OCI-LY1 (cell line): ENCODE results near the gene COPA.

Experiments
- H2AFZ ChIP-seq: fragments of 200-600 bp; sonication (generic), shearing (Covaris generic); 2 replicates; pipeline ENCODE4 v1.6.0; 2014; ENCODE audit warnings: antibody characterized with exemption, mild to moderate bottlenecking, low read length
- H3F3A ChIP-seq: fragments of 200-600 bp; sonication (generic), shearing (Covaris generic); 2 replicates; pipeline ENCODE4 v1.6.0; 2014; ENCODE audit warnings: mild to moderate bottlenecking, antibody characterized with exemption, low read length, moderate library complexity; ENCODE audit not compliant: insufficient read depth
- H3K27ac ChIP-seq: fragments of 200-600 bp; sonication (generic); 2 replicates; pipeline ENCODE4 v1.5.1; 2014; ENCODE audit warnings: low read length, mixed run types, mild to moderate bottlenecking, low read depth; ENCODE audit not compliant: poor library complexity, severe bottlenecking
- H3K27me3 ChIP-seq: fragments of 200-600 bp; sonication (generic); 2 replicates; pipeline ENCODE4 v1.6.0; 2014; ENCODE audit warnings: antibody characterized with exemption, mild to moderate bottlenecking, low read length, moderate library complexity; ENCODE audit not compliant: insufficient read depth
- H3K36me3 ChIP-seq: fragments of 200-600 bp; sonication (generic); 2 replicates; pipeline ENCODE4 v1.6.1; 2014; ENCODE audit warnings: mild to moderate bottlenecking, antibody characterized with exemption, low read length, moderate library complexity, mixed read lengths; ENCODE audit not compliant: insufficient read depth
- H3K4me1 ChIP-seq: fragments of 200-600 bp; sonication (generic); 2 replicates; pipeline ENCODE4 v1.5.1; 2014; ENCODE audit warnings: mild to moderate bottlenecking, low read length, moderate library complexity; ENCODE audit not compliant: insufficient read depth, severe bottlenecking
- H3K4me2 ChIP-seq: fragments of 200-600 bp; sonication (generic), shearing (Covaris generic); 2 replicates; pipeline ENCODE4 v1.6.1; 2014; ENCODE audit warnings: low read length
- H3K4me3 ChIP-seq: fragments of 200-600 bp; sonication (generic); 2 replicates; pipeline ENCODE4 v1.5.1; 2014; ENCODE audit warnings: low read length, low read depth, mild to moderate bottlenecking, mixed read lengths; ENCODE audit not compliant: poor library complexity, severe bottlenecking
- H3K79me2 ChIP-seq: fragments of 200-600 bp; shearing (Covaris generic); 2 replicates; pipeline ENCODE4 v1.6.1; 2016; ENCODE audit warnings: mixed run types, low read length, mixed read lengths; ENCODE audit not compliant: insufficient read depth
- H3K9ac ChIP-seq: fragments of 200-600 bp; sonication (generic), shearing (Covaris generic); 2 replicates; pipeline ENCODE4 v1.6.1; 2014; ENCODE audit warnings: mild to moderate bottlenecking, low read length, mixed read lengths
- H3K9me2 ChIP-seq: fragments of 200-600 bp; sonication (generic), shearing (Covaris generic); 2 replicates; pipeline ENCODE4 v1.6.1; 2014; ENCODE audit warnings: low read depth, mild to moderate bottlenecking, low read length, mixed read lengths
- H3K9me3 ChIP-seq: fragments of 200-600 bp; shearing (Covaris generic); 2 replicates; pipeline ENCODE4 v1.6.1; 2014; ENCODE audit warnings: low read length, mixed read lengths
- H4K20me1 ChIP-seq: fragments of 200-600 bp; sonication (generic), shearing (Covaris generic); 2 replicates; pipeline ENCODE4 v1.6.0; 2016; ENCODE audit warnings: mild to moderate bottlenecking, low read length; ENCODE audit not compliant: insufficient read depth
- EZH2 ChIP-seq: fragments of 200-600 bp; sonication (generic), shearing (Covaris generic); IDR thresholded peaks from 2 replicates; pipeline ENCODE4 v1.8.0; 2017; ENCODE audit warnings: borderline replicate concordance, mixed run types, mild to moderate bottlenecking, antibody characterized with exemption, low read length, moderate library complexity, mixed read lengths
- TF ChIP-seq, protein P1 (sequence below): fragments of 200-600 bp; sonication (generic), shearing (Covaris generic); IDR thresholded peaks from 2 replicates; pipeline ENCODE4 v1.5.1; 2017; ENCODE audit warnings: mild to moderate bottlenecking, antibody characterized with exemption, low read length, moderate library complexity, mixed read lengths

COPA gene

DNA sequence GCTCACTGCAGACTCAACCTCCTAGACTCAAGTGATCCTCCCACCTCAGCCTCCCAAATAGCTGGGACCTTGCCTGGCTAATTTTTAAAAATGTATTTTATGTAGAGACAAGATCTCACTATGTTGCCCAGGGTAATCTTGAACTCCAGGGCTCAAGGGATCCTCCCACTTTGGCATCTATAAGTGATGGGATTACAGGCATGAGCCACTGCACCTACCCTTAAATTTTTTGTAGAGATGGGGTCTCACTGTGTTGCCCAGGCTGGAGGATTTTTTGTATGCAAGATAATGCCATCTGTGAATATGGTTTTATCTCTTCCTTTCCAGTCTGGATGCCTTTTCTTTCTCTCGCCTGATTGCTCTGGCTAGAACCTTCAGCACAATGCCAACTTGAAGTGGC is 72.0 kb downstream of the COPA start:
- Histone ChIP-seq H3K36me3 (no peaks in the 10 kb centered on the region), H2AFZ (no peak overlapping the region), H3K4me1 (no peaks in the 10 kb centered on the region), H3K4me3 (no peak overlapping the region), H3K79me2 (no peaks in the 10 kb centered on the region), H3K4me2 (no peak overlapping the region), H3K27me3 (no peaks in the 10 kb centered on the region), H3K9me2 (no peaks in the 10 kb centered on the region), H4K20me1 (no peaks in the 10 kb centered on the region), H3K27ac (no peak overlapping the region), H3F3A (no peaks in the 10 kb centered on the region), H3K9me3 (no peaks in the 10 kb centered on the region), H3K9ac (no peak overlapping the region)
- TF ChIP-seq, protein P1, sequence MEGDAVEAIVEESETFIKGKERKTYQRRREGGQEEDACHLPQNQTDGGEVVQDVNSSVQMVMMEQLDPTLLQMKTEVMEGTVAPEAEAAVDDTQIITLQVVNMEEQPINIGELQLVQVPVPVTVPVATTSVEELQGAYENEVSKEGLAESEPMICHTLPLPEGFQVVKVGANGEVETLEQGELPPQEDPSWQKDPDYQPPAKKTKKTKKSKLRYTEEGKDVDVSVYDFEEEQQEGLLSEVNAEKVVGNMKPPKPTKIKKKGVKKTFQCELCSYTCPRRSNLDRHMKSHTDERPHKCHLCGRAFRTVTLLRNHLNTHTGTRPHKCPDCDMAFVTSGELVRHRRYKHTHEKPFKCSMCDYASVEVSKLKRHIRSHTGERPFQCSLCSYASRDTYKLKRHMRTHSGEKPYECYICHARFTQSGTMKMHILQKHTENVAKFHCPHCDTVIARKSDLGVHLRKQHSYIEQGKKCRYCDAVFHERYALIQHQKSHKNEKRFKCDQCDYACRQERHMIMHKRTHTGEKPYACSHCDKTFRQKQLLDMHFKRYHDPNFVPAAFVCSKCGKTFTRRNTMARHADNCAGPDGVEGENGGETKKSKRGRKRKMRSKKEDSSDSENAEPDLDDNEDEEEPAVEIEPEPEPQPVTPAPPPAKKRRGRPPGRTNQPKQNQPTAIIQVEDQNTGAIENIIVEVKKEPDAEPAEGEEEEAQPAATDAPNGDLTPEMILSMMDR = no peak
- no peak for TF ChIP-seq EZH2

DNA sequence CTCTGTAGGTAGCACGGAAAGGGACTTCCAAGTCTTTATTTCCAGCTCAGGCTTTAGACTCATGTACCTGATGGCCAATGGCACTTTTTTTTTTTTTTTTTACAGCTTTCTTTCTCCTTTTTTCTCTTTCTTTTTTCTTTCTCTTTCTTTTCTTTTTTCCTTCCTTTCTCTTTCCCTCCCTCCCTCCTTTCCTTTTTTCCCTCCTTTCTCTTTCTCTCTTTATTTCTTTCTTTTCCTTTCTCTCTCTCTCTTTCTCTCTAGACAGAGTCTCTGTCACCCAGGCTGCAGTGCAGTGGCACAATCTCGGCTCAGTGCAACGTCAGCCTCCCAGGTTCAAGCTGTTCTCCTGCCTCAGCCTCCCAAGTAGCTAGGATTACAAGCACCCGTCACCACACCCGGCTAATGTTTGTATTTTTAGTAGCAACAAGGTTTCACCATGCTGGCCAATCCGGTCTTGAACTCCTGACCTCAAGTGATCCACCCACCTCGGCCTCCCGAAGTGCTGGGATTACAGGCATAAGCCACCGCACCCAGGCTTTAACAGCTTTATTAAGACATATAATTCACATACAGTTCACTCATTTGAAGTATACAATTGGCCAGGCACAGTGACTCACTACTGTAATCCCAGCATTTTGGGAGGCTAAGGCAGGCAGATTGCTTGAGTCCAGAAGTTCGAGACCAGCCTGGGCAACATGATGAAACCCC is 75.6 kb downstream of the COPA start:
- H3K9ac ChIP-seq = no peak overlapping the region
- H3K9me2 ChIP-seq = no peaks in the 10 kb centered on the region
- no peaks in the 10 kb centered on the region for H3K27me3 ChIP-seq
- H3K79me2 ChIP-seq = no peaks in the 10 kb centered on the region
- H3K27ac ChIP-seq = no peak overlapping the region
- no peak overlapping the region for H2AFZ ChIP-seq
- H4K20me1 ChIP-seq = no peaks in the 10 kb centered on the region
- H3K9me3 ChIP-seq = no peaks in the 10 kb centered on the region
- no peak overlapping the region for H3K4me2 ChIP-seq
- H3F3A ChIP-seq = no peaks in the 10 kb centered on the region
- H3K36me3 ChIP-seq = no peaks in the 10 kb centered on the region
- H3K4me3 ChIP-seq = no peak overlapping the region
- peaks cover 9% of the 10 kb centered on the region for H3K4me1 ChIP-seq
- TF ChIP-seq, protein P1 = no peak
- TF ChIP-seq EZH2 = no peak

DNA sequence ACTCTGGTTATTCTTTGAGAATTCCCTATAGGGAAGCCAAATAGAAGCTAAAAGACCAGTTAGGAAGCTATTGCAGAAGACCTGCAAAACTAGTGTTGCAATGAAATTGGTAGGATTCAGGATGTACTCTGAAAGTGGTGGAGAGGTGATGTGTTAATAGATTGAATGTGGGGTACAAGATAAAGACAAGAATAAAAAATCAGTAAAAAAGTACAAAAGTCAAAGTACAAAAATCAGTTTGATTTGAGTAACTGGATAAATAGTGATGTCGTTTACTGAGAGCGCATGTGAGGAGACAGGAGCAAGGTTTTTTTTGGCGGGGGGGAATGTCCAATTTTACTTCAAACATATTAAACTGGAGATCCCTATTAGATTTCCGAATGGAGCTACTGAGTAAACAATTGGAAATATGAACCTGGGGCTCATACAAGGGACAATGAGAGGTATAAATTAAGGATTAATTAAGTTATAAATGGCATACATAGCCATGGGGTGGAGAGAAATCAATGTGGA is 78.2 kb downstream of the COPA start:
- Histone ChIP-seq H2AFZ (no peak overlapping the region), H3K9ac (no peak overlapping the region), H3K4me2 (no peak overlapping the region), H3K9me3 (no peaks in the 10 kb centered on the region), H3F3A (no peaks in the 10 kb centered on the region), H3K9me2 (no peaks in the 10 kb centered on the region), H3K27me3 (no peaks in the 10 kb centered on the region), H3K79me2 (peaks cover 22% of the 10 kb centered on the region), H3K4me1 (peaks cover 26% of the 10 kb centered on the region), H3K36me3 (no peaks in the 10 kb centered on the region; the same call in 1 of the 2 replicates), H3K4me3 (no peak overlapping the region), H4K20me1 (no peaks in the 10 kb centered on the region), H3K27ac (no peak overlapping the region)
- TF ChIP-seq, protein P1 = no peak
- TF ChIP-seq EZH2 = no peak
